NB4 (cell line): Measurements from ENCODE around the gene SLMAP.

Experiments used
- POLR2A ChIP-seq: IDR thresholded peaks from 2 replicates; pipeline ENCODE4 v1.6.1; 2011; ENCODE audit warnings: mild to moderate bottlenecking; ENCODE audit not compliant: insufficient read length; ENCODE audit errors: extremely low read depth
- TF ChIP-seq, protein P1 (sequence below): IDR thresholded peaks from 2 replicates; pipeline ENCODE4 v1.6.1; 2011; ENCODE audit warnings: low read depth, low read length
- TF ChIP-seq, protein P2 (sequence below): IDR thresholded peaks from one replicate; pipeline ENCODE4 v1.5.1; 2012; ENCODE audit warnings: low read depth, low read length

DNA sequence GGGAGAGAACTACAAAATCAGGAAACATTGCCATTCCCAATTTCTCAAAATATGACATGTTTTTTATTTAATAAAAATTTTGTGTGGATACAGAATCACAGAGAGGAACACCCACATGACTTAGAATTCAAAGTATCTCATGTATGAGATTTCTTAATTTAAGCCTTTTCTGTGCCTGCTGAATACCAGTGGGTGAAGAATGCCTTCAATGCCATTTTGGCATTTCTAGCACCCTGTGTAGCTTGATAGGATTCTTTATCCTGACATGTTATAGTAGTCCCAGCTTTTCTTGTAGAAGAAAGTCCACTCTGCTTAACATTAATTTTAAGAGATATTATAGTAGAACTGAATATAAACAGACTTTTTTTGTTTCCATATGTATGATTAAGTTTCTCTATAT, 3.1 kb upstream of the SLMAP start:
- TF ChIP-seq, protein P1, sequence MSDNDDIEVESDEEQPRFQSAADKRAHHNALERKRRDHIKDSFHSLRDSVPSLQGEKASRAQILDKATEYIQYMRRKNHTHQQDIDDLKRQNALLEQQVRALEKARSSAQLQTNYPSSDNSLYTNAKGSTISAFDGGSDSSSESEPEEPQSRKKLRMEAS: no peak
- TF ChIP-seq, protein P2, sequence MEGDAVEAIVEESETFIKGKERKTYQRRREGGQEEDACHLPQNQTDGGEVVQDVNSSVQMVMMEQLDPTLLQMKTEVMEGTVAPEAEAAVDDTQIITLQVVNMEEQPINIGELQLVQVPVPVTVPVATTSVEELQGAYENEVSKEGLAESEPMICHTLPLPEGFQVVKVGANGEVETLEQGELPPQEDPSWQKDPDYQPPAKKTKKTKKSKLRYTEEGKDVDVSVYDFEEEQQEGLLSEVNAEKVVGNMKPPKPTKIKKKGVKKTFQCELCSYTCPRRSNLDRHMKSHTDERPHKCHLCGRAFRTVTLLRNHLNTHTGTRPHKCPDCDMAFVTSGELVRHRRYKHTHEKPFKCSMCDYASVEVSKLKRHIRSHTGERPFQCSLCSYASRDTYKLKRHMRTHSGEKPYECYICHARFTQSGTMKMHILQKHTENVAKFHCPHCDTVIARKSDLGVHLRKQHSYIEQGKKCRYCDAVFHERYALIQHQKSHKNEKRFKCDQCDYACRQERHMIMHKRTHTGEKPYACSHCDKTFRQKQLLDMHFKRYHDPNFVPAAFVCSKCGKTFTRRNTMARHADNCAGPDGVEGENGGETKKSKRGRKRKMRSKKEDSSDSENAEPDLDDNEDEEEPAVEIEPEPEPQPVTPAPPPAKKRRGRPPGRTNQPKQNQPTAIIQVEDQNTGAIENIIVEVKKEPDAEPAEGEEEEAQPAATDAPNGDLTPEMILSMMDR: no peak
- TF ChIP-seq POLR2A: no peak
